GM13977 (cell line): ENCODE data around the gene TRIM40.
A peak's percentile ranks its signal among the peaks of the same experiment; 100 is the strongest.

Experiments
- DNase-seq: peaks from one replicate; pipeline ENCODE4 v3.0.0; 2012; ENCODE audit warnings: low spot score
- in situ Hi-C: fragments of 300-500 bp; cut with MboI; formaldehyde crosslinking; loops from one replicate; pipeline ENCODE4 v1.12.0; 2022; ENCODE audit warnings: low sequenced_read_pairs, low pct_unique_long_range_greater_than_20kb, mixed read lengths, inconsistent platforms; ENCODE audit not compliant: unreplicated experiment
- TF ChIP-seq, protein P1 (sequence below): IDR thresholded peaks from 2 replicates; pipeline ENCODE4 v1.5.1; 2012; ENCODE audit warnings: mild to moderate bottlenecking, control low read depth; ENCODE audit not compliant: insufficient read depth; ENCODE audit errors: extremely low read depth, missing control alignments

TRIM40 gene

DNA sequence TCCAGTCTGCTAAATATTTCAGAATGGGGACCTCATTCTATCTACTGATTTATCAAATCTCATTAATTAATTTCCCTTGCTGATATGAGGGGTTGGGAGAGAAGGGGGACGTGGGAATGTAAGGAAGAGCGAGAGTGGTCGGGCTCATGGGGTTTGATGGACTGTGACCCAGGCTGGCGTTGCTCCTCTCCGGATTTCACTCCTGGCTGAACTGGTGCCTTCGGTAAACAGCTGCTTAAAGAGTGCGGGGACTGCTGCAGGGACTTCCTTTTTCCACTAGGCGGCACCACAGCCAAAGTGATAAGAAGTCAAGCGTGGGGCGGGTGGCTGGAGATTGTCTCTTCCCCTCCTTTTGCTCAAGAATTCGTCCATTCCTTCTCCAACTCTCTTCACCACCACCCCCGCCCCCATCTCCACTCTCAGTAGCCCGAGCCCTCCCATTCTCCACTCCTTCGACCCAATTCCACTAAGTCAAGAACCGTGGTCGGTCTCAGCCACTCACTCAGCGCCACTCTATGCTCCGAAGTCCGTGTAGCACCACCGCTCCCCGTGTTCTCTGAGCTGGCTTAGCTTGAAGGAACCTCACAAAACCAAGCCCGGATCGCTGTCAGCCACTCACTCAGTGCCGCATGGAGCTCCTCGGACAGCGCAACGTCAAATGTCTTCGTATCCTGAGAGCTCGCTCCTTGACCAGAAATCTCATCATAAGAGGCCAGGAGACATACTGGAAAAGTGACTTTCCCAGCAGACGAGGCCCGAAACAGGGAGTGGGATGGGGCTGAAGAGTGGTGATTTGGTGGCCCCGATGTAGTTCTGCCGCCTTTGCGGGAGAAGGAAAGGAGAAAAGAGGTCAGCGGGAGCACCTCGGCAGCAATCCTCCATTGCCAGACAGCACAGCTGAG lies 32.7 kb upstream of the TRIM40 start:
- TF ChIP-seq, protein P1, sequence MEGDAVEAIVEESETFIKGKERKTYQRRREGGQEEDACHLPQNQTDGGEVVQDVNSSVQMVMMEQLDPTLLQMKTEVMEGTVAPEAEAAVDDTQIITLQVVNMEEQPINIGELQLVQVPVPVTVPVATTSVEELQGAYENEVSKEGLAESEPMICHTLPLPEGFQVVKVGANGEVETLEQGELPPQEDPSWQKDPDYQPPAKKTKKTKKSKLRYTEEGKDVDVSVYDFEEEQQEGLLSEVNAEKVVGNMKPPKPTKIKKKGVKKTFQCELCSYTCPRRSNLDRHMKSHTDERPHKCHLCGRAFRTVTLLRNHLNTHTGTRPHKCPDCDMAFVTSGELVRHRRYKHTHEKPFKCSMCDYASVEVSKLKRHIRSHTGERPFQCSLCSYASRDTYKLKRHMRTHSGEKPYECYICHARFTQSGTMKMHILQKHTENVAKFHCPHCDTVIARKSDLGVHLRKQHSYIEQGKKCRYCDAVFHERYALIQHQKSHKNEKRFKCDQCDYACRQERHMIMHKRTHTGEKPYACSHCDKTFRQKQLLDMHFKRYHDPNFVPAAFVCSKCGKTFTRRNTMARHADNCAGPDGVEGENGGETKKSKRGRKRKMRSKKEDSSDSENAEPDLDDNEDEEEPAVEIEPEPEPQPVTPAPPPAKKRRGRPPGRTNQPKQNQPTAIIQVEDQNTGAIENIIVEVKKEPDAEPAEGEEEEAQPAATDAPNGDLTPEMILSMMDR, result peak; percentile 95
- DNase-seq, result peak; percentile 91
- in situ Hi-C loops, result no loop called here

DNA sequence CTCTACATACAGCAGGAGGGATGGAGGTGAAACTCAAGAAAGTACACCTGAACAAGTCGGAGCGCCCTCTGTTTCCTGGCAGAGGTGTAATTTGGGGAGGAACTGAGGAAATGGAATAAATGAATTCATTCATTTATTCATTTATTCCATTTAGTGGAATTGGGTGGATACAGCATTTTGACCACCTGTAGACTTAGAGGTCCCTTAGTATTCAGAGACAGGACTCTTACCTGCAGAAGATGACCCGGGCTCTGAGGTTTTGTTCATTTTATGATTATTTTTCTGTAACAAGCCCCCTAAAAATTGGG lies 32.1 kb upstream of the TRIM40 start:
- in situ Hi-C loops, result no loop called here
- TF ChIP-seq, protein P1, result no peak
- DNase-seq, result no peak

DNA sequence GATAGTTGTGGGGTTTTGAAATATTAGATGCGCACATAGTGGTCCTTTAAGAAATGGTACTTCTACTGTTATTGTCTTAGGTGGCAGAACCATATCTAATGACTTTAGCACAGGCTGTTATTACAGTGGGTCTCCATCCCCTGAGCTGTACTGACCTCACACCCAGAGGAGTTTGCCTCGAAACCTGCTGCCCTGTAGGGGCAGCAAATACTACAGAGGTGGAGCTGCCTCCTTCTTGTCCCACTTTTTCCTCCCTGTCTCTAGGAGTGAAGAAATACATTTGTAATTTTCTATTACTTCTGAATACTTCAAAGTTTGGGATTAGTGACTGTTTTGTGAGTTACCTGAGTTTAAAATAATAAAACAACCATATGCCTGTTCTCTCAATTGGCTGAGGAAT lies 31.3 kb upstream of the TRIM40 start:
- no peak for DNase-seq
- TF ChIP-seq, protein P1, result no peak
- in situ Hi-C loops, result no loop called here

DNA sequence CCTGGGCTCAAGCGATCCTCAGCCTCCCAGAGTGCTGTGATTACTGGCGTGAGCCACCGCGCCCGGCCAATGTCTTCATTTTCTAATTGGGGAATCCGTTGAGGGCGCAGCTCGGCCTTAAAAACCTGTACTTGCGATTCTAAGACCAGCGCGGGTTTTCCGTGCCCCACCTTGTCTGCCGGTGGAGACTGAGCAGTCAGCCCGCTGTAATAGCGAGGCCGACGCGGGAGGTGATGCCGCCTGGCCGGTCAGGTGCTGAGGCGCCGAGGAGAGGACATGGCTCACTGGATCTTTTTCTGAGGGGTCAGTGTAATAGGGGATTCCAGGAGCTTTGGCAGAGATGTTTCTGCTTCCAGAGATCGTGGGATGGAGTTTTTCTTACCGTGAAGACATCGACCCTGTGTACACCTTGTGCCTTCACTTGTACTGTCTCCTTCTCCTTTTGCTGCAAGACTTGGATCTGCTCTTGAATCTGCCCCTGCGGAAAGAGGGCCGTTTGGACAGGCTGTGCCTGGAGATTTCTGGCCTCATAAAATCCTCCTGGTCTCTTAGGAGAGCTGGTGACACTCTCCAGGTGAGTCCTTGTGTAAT lies 24.6 kb upstream of the TRIM40 start:
- TF ChIP-seq, protein P1, result no peak
- in situ Hi-C loops, result no loop called here
- DNase-seq, result no peak

DNA sequence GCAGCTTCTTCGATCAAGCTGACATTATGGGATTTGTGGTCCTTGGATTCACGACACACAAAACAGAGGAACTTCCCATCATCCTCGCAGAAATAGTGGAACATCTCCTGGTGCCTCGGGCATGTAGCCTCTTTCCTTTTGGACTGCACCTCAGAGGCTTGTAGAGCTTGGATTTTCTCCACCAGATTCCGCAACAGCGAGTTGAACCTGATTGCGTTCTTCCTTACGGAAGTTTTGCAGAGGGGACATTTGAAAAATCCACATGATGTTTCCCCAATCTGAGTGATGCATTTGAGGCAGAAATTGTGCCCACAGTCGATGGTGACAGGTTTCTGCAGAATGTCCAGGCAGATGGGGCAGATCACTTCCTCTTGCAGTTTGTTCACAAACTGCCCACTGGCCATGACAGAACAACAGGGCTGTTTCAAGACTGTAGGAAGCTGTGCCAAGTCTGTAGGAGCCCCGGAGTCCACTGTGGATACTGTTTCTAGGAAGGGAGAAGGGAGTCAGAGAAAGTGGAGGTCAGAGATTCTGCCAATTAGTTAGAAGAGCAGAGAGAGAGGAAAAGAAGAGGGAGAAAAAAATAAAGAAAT lies 23.4 kb upstream of the TRIM40 start:
- in situ Hi-C loops, result no loop called here
- DNase-seq, result no peak
- TF ChIP-seq, protein P1, result no peak

DNA sequence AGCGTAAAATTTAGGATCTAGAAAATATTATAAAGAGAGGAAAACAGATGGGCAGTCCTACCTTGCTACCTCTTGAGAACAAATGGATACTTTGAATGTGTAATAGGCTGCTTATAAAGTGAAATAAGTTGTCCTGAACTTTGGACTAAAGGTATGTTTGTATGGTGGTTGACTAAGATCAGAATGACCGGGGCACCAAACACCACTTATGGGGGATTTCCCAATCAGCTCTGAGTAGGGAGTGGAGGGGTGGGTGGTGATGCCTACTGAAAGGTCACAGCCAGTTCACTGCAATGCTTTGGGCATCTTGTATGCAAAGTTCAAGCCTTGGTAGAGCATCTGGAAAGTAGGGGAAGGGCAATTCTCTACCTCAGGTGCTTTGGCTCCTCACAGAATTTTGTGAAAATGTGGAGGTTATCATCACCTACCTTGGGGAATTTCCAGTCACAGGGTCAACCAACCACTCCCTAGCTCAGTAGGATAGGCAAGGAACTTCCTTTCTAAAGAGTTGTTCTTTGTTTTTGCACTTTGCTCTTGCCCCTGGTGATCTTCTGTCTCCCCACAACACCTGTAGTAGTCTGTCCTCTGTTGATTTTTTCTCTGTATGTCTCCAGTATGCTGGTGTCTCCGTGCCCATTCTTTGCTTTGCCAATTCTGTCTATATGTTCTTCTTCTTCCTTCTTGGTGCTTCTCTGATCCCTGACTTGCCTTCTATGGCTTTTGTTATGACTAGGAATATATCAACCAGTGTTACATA lies 22.8 kb upstream of the TRIM40 start, which contains the start of gene TRIM31:
Gene TRIM31 (minus strand): TSS at position 88 of the 757 bp plus-strand sequence. CDS start 285 bp downstream, outside the sequence.
- TF ChIP-seq, protein P1, result no peak
- no peak for DNase-seq
- in situ Hi-C loops, result no loop called here
